HG03064 (cell line): ENCODE results near the gene CLEC3B.

Source experiments
- ATAC-seq: cut with Tn5 transposase; IDR thresholded peaks from one replicate; pipeline ENCODE4 v1.9.1; 2021; ENCODE audit warnings: low read depth; ENCODE audit not compliant: unreplicated experiment

CLEC3B gene

GRCh38 chr3:45002720-45003119, 23.4 kb upstream of the CLEC3B start:
- no peak for ATAC-seq

DNA sequence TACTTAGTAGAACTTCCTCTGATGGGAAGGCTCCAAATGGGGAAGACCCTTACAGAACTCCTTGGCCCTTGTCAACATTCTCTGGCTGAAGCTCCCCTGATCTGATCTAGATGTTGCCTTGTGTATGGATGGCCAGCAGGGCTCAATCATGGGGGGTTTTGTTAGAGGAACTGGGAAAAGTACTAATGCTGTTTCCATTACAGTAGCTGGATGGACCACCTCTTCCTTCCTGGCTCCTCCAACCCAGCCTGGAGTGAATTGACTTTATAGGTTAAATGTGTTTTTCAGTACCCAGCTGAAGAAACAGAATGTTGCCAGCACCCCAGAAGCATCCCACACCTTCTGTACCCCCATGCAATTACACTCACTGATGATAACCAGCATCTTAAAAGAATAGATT, 22.7 kb upstream of the CLEC3B start:
- no peak for ATAC-seq

DNA sequence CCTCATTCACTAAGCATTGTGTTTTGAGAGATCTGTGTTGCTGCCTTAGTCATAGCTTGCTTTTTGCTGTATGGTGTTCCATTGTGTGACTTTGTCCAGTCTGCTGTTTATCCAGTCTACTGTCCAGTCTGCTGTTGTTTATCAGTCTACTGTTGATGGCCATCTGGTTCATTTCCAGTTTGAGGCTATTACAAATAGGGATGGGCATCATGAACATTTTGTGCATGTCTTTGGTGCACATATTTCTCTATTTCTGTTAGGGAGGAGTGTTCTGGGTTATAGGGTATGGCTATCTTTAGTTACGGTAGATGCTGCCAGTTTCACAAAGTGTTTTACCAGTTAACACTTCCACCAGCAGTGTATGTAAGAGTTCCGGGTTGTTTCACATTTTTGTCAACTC, 22.2 kb upstream of the CLEC3B start:
- ATAC-seq, result no peak

DNA sequence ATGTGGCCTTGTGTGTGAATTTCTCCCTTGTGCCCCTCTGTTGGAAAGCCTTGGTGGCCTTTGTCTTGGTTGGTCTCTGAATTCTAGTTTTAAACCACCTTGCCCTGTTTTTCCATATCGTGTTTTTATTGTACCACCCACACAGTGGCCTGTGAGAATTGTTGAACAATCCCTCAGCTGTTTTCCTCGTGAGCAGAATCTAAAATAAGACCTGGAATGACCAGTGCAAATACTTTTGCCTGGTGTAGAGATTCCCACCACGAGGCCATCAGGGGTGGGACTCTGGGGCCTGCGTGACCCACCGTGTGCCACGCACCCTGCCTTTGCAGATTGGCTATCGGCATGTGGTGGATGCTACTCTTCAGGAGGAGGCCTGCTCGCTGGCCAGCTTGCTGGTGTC, 19.0 kb upstream of the CLEC3B start:
- ATAC-seq, result no peak

DNA sequence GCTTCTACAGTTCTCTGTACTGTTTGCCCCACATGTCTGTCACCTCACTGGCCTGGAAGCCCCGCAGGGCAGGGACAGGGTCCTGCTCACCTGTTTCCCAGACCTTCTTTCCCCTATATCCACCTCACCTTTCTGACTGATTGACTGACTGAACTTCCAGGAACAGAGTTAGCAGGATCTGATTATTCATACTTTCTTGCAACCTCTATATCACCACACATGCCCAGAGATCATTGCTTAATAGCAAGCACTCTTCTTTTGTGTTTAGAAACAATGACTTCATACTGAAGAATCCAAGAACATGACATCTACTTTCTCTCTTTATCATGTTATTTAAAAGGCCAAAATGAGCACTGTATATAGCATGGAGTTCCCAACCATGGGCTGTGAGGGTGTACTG, 18.0 kb upstream of the CLEC3B start:
- ATAC-seq, result no peak

DNA sequence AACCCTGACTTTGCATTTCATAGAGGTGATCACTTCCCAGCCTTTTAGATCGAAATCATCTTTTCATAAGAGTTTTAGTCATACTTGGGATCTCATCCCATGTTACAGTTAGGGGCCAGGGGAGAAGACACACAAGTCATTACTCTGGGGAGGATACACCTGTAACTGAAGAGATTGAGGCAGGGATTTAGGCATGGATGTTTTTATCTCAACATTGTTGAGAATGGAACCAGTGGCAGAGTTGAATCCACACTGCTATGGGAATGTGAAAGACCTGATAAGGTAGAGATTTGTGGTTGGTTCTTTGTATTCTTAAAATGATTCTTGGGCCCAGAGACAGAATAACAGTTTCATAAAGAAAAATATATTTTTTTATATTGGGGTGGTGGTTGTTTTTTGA, 16.2 kb upstream of the CLEC3B start:
- ATAC-seq, result no peak

GRCh38 chr3:45010811-45011333, 15.2 kb upstream of the CLEC3B start:
- ATAC-seq, result no peak

- no peak for ATAC-seq
Measured at GRCh38 chr3:45011756-45012508, 14.2 kb upstream of the CLEC3B start.

GRCh38 chr3:45012577-45012976, 13.5 kb upstream of the CLEC3B start:
- ATAC-seq, result no peak

- ATAC-seq, result no peak
Measured at GRCh38 chr3:45016916-45017315, 9.2 kb upstream of the CLEC3B start.

DNA sequence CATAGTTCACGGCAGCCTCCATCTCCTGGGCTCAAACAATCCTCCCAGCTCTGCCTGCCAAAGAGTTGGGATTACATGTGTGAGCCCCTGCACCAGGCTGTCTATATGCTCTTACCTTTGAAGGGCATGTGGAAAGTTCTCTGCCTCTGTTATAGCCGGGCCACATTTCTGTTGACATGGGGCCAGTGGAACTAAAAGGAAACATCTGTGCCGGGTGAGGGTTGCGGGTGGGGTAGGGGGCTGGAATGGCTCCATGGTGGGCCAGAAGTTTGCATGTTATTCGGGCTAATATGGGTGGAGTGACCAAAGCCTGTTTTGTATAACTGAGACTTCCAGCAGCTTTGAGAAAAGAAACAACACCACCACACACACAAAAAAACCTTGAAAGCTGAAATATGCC, 8.3 kb upstream of the CLEC3B start:
- ATAC-seq, result no peak

GRCh38 chr3:45020534-45020933, 5.6 kb upstream of the CLEC3B start:
- ATAC-seq, result no peak

- ATAC-seq, result no peak
Measured at GRCh38 chr3:45021524-45022297, 4.4 kb upstream of the CLEC3B start.

DNA sequence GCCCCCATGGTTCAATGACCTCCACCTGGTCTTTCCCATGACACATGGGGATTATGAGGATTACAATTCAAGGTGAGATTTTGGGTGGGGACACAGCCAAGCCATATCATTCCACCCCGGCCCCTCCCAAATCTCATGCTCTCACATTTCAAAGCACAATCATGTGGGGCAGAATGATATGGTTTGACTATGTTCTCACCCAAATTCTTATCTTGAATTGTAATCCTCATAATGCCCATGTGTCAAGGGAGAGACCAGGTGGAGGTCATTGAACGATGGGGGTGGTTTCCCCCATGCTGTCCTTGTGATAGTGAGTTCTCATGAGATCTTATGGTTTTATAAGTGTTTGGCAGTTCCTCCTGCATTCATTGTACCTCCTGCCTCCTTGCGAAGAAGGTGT, 2.4 kb upstream of the CLEC3B start:
- ATAC-seq, result no peak

DNA sequence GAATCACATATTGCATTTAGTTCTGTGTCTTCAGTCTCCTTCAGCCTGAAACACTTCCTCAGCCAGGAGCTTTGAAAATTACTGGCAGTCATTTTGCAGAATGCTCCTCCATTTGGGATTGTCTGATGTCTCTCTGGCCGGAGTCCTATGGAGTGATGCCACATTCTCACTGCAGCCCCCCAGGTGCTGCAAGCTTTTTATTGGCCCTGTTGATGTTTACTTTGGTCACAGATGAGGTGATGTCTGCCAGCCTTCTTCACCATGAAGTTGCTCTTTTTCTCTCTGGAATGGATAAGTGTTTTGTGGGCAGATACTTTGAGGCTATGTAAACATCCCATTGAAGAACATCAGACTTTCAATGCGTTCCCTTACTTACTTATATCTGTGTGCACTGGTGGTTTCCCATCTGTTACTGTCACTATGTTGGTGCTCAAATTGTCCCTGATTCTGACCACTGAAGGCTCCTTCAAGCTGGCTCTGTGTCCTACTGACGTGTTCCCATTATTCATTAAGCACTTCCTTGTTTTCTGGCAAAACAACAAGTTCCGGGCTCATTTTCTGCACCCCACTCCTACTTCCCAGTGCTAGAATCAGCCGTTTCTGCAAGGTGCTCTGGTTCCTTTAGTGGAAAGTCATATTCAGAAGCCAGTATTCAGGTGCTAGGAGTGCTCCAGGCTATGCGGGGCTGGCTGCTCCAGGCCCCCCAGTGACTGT, 1.4 kb upstream of the CLEC3B start:
- ATAC-seq, result no peak

- no peak for ATAC-seq
Measured at GRCh38 chr3:45026957-45027356, 854 bp downstream of the CLEC3B start.

- ATAC-seq, result no peak
Measured at GRCh38 chr3:45027441-45027840, 1.3 kb downstream of the CLEC3B start.

GRCh38 chr3:45029216-45029615, 3.1 kb downstream of the CLEC3B start:
- ATAC-seq, result no peak

DNA sequence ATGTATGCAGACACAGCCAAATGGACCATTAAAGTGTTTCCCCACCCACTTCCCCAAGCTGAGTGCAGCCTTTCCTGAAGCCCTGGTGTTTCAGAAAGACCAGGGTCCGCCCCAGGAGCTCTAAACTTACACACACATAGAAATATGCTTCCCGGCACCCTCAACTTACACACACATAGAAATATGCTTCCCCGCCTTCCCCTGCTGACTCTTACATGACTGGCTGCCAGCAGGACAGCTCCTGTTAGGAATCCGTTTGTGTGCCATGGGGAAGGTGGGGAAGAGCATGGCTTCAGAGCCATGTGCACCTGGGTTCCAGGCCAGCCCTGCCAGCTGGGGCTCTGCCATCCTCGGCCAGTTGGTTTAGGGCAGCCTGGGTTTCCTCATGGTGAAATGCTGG, 3.6 kb downstream of the CLEC3B start:
- ATAC-seq, result no peak

DNA sequence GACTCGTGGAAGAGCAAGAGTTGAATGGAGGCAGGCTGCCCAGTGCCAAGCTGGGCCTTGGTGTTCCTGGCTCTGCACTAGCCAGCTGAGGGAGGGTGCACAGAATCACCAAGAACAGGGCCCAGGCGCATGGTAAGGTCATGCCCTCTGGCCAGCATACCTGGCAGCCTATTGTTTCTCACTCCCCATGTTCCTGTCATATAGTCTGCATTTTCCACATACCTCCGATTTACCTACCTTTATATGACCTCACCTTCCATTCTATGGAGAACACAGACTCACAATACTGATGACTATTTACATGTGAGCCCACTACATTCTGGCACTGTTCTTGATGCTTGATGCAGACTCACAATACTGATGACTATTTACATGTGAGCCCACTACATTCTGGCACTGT, 5.4 kb downstream of the CLEC3B start:
- ATAC-seq, result no peak

DNA sequence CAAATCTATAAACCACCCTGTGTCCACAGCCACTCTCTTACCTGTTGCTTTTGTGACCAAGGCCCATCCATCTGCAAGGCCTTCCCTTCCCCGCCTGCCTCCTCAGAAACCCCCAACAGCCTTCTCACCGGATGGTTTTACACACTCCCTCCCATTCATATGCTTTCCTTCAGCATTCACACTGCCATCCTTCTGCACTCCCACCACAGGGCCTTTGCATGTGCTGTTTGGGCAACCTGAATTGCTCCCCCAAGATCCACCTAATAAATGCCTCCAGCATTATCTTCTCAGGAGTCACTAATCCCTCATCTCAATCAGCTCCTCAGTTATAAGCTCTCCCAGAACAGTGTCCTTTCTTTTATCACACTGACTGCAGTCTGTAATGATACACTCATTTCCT, 6.0 kb downstream of the CLEC3B start:
- no peak for ATAC-seq
